GM12891 (cell line): ENCODE results near the gene NEDD4L.

Source experiments
- DNase-seq: peaks from one replicate; pipeline ENCODE4 v3.0.0; 2011; ENCODE audit warnings: low spot score; ENCODE audit not compliant: insufficient read length
- FAIRE-seq: peaks from 2 replicates; lab custom pipeline; 2011; peaks lifted over from hg19 to GRCh38; lab: Jason Lieb, UNC
- PAX5 ChIP-seq: IDR thresholded peaks from 2 replicates; pipeline ENCODE4 v1.6.1; 2011; ENCODE audit warnings: low read length, moderate library complexity, mild to moderate bottlenecking; ENCODE audit not compliant: insufficient read depth, severe bottlenecking
- POLR2A ChIP-seq: IDR thresholded peaks from 2 replicates; pipeline ENCODE4 v1.6.1; 2011; ENCODE audit warnings: low read depth, low read length, control low read depth
- POLR2AphosphoS5 ChIP-seq: IDR thresholded peaks from 2 replicates; pipeline ENCODE4 v1.6.1; 2011; ENCODE audit warnings: low read depth, low read length, control low read depth
- POU2F2 ChIP-seq: IDR thresholded peaks from 2 replicates; pipeline ENCODE4 v1.6.1; 2011; ENCODE audit warnings: low read depth, mild to moderate bottlenecking, control low read depth, low read length, moderate library complexity
- SPI1 ChIP-seq: IDR thresholded peaks from 2 replicates; pipeline ENCODE4 v1.6.1; 2011; ENCODE audit warnings: low read depth, low read length, control low read depth
- TAF1 ChIP-seq: IDR thresholded peaks from 2 replicates; pipeline ENCODE4 v1.6.1; 2011; ENCODE audit warnings: low read depth, low read length, control low read depth

NEDD4L gene

DNA sequence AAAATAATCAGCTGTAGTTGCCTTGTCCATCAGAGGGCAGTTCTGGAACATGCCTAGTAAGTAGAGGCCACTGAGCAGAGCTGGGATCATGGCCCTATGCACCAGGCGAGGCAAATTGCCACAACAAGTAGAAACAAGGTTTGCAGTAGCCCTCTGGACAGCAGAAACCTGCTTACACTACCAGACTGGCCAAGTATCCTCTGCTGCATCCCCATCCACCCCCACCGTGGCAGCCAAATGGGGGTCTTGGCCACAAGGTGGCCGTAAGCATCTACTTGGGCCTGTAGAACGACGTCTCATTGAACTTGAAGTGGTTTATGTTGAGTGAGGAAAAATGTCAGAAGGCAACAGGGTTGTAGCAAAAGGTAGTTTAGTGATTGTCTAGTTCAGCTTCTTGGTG lies 343.7 kb downstream of the NEDD4L start:
- DNase-seq, result no peak
- FAIRE-seq, result no peak
- TF ChIP-seq POLR2AphosphoS5, result no peak
- no peak for TF ChIP-seq TAF1
- TF ChIP-seq POLR2A, result no peak
- no peak for TF ChIP-seq SPI1
- no peak for TF ChIP-seq PAX5
- no peak for TF ChIP-seq POU2F2

DNA sequence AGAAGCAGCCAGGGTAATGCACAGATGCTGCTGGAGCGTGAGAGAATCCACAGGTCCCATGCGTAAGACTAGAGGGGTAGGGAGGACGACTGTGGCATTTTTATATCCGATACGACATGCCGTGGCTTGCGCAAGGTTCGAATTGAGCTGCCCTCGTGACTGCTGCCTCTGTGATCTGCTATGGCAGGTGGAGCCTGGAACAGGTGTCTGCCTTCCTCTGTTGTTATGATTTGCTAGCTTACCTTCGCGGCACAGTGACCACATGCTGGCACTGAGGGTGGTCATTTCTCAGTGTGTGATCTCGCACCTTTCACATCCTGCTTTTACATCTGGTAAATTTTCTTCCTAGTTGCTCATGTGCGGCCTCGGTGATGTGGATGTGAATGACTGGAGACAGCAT lies 344.7 kb downstream of the NEDD4L start:
- DNase-seq (no peak), FAIRE-seq (no peak)
- TF ChIP-seq POU2F2, result no peak
- TF ChIP-seq POLR2A, result no peak
- TF ChIP-seq TAF1, result no peak
- no peak for TF ChIP-seq PAX5
- no peak for TF ChIP-seq SPI1
- no peak for TF ChIP-seq POLR2AphosphoS5

DNA sequence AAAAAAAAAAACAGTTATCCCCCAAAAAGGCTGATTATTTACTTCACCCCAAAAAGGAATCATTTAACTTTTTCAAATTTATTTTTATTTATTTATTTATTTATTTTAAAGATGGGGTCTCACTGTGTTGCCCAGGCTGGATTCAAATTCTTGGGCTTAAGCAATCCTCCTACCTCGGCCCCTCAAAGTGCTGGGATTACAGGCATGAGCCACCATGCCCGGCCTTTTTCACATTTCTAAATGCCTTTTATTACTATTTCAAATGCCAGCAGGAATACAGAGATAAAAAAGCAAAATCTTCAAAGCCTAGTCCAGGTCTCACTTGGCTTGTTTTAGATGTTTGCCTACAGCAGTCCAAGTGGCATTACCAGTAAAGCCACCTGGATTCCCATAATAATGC lies 345.7 kb downstream of the NEDD4L start:
- no peak for TF ChIP-seq PAX5
- no peak for TF ChIP-seq POLR2A
- no peak for TF ChIP-seq POLR2AphosphoS5
- no peak for TF ChIP-seq POU2F2
- TF ChIP-seq SPI1, result no peak
- TF ChIP-seq TAF1, result no peak
- DNase-seq (no peak), FAIRE-seq (no peak)

DNA sequence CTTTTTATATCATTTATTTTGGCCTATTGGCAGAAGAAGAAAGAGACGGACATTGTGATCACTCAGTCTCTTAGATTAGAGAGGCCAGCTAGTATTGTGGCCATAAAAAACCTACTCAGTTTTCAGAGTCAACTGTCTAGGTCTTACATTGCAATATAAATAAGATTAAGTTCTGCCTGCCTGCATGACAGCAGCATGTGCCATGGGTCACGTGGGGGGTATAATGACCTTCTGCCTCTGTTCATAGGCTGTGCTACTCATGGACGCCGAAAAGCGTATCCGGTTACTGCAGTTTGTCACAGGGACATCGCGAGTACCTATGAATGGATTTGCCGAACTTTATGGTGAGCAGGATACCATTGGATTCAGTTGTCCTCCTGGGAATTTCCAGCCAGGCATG lies 346.4 kb downstream of the NEDD4L start:
- TF ChIP-seq POU2F2 (no peak), POLR2A (no peak), TAF1 (no peak), PAX5 (no peak), SPI1 (no peak), POLR2AphosphoS5 (no peak)
- DNase-seq (no peak), FAIRE-seq (no peak)

DNA sequence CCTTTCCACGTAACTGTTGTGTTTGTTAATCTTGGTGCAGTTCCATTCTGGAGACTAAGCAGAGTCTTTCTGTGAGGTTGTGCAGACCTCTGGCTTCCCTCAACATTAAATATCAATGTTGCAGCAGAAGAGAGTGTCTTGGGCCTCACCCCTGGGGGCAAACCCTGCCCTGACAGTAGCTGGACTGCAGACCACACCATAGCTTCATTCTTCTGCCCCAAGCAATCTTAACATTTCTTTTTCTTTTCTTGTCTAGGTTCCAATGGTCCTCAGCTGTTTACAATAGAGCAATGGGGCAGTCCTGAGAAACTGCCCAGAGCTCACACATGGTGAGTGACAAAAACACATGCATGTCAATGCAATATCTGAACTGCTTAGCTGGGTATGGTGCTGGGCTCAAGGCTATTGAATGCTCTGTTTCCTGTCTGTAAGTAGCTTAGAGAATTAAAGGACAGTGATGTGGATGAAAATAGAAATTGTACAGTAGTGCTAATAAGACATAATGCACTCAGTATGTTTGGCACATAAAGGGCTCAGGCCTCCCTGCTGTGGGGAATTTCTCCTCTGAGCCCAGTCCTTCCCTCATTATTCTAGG lies 347.3 kb downstream of the NEDD4L start:
- FAIRE-seq (no peak), DNase-seq (no peak)
- TF ChIP-seq SPI1, result no peak

DNA sequence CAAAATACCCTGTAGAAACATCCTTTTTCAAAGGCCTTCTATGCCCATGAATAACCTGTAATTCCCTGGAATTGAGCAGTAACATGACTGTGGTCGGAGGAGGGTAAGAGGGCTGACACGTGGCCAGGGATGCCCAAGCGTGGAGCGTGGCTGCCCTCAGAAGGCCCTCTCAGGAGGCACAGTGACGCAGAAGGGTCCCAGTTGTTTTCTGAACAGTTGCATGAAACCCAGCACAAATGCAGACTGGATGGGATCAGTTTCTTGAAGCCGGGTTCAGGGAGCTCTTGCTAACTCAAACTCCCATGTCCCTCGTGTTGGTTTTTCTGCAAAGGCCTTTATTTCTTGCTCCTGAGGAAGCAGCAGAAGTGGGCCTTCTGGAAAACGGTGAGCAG lies 347.9 kb downstream of the NEDD4L start:
- DNase-seq (no peak), FAIRE-seq (no peak)
- TF ChIP-seq POLR2AphosphoS5, result no peak
- no peak for TF ChIP-seq PAX5
- no peak for TF ChIP-seq TAF1
- no peak for TF ChIP-seq POU2F2
- no peak for TF ChIP-seq POLR2A
- no peak for TF ChIP-seq SPI1

DNA sequence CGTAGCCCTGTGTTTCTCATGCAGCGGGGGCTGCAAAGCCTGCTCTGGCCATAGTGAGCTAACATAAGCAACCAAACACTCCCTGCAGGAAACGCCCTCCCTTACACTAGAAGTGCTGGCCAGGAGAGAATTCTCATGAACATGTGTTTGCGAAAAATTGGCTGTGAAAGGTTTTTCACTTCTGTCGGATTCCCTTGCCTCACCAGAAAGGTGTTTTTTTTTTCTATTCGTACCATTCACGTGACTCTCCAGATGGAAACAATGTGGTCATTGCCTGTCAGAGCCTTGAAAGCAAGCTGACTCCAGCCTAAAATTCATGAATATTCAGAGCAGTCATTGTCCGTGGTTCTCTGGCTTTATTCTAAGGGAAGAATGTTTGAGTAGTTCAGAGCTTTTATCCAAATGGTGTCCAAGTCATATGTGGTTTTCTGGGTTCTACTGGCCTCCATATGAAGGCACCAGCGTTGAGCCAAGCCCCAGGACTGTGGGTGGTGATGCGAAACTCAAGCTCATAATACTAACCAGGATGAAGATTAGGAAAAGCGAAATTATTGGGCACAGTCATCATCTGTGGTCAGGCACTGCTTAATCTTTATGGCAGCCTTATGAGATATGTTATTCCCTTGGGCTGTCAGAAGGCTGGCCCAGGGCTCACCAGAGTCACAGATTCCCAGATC lies 348.4 kb downstream of the NEDD4L start:
- no peak for TF ChIP-seq POLR2A
- no peak for TF ChIP-seq POLR2AphosphoS5
- TF ChIP-seq TAF1, result no peak
- TF ChIP-seq PAX5, result no peak
- no peak for TF ChIP-seq POU2F2
- no peak for TF ChIP-seq SPI1
- FAIRE-seq (no peak), DNase-seq (no peak)

DNA sequence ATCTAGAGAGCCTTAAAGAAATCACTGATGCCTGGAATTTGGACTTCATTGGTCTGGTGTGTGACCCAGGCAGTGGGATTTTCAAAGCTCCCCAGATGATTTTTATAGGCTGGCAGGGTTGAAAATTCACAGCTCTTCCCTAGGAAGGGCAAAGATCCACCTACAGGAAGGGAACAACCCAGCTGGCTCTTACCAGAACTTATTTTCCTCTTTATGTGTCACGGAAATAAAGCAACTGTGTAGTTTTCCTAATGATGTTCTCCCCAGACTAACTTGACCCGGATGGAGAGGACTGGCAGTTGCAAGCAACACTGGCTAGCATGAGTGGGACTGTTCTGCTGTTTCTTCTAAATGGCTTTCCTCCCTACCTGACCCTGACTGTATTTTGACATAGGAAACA lies 349.3 kb downstream of the NEDD4L start:
- no peak for DNase-seq
- no peak for TF ChIP-seq POU2F2
- TF ChIP-seq PAX5, result no peak
- no peak for TF ChIP-seq POLR2AphosphoS5
- TF ChIP-seq POLR2A, result no peak
- no peak for TF ChIP-seq TAF1
- no peak for TF ChIP-seq SPI1
- FAIRE-seq, result no peak

DNA sequence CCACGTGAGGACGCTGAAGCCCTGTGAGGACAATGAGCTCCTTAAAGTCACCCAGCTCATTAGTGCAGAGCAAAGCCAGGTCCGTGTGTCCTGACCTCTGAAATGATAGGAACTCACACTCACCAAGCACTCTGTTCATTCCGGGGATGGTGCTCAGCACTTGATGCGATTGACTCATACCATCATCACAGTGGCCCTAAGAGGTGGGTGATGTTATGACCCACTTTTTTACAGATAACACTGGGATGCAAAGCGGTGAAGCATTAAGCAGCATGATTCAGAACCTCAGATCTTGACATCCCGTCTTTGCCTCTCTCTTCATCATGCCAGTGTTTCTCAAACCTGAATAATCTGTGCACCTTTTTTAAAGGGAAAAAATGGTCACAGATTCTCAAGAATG lies 350.0 kb downstream of the NEDD4L start:
- TF ChIP-seq SPI1, result no peak
- no peak for TF ChIP-seq POLR2A
- TF ChIP-seq POU2F2, result no peak
- no peak for TF ChIP-seq PAX5
- no peak for TF ChIP-seq TAF1
- no peak for TF ChIP-seq POLR2AphosphoS5
- DNase-seq, result no peak
- FAIRE-seq, result no peak
